H9 (cell line): ENCODE measurements around the gene SDR42E2. TPM values are rescaled to one million over a fixed set of nuclear protein-coding genes. Genes with fewer than 3 reads are reported as not detected.
A peak's percentile ranks its signal among the peaks of the same experiment; 100 is the strongest.

Source experiments
- DNase-seq: peaks from one replicate; pipeline ENCODE4 v3.0.0-alpha.2; 2017
- H2AFZ ChIP-seq: one replicate; pipeline ENCODE4 v1.6.1; 2013; ENCODE audit warnings: mild to moderate bottlenecking, low read length, control low read depth, moderate library complexity
- H2AK5ac ChIP-seq: 2 replicates; pipeline ENCODE4 v1.6.1; 2013; ENCODE audit warnings: low read length, control low read depth, mixed read lengths; ENCODE audit not compliant: insufficient read length
- H2BK120ac ChIP-seq: one replicate; pipeline ENCODE4 v1.6.1; 2013; ENCODE audit warnings: low read depth, mild to moderate bottlenecking, low read length, control low read depth, inconsistent platforms; ENCODE audit not compliant: poor library complexity, severe bottlenecking
- H2BK12ac ChIP-seq: 2 replicates; pipeline ENCODE4 v1.6.1; 2013; ENCODE audit warnings: low read length, control low read depth, mixed read lengths, low read depth; ENCODE audit not compliant: insufficient read length
- H2BK15ac ChIP-seq: 2 replicates; pipeline ENCODE4 v1.6.1; 2013; ENCODE audit warnings: low read depth, low read length, control low read depth
- H2BK20ac ChIP-seq: one replicate; pipeline ENCODE4 v1.6.1; 2013; ENCODE audit warnings: low read depth, mild to moderate bottlenecking, low read length, control low read depth, inconsistent platforms; ENCODE audit not compliant: poor library complexity, severe bottlenecking
- H2BK5ac ChIP-seq: 2 replicates; pipeline ENCODE4 v1.6.1; 2013; ENCODE audit warnings: low read length, control low read depth, mixed read lengths; ENCODE audit not compliant: insufficient read length
- H3K14ac ChIP-seq: 2 replicates; pipeline ENCODE4 v1.6.1; 2013; ENCODE audit warnings: low read length, control low read depth; ENCODE audit not compliant: insufficient read depth
- H3K18ac ChIP-seq: 2 replicates; pipeline ENCODE4 v1.6.1; 2013; ENCODE audit warnings: low read depth, mild to moderate bottlenecking, mixed read lengths, low read length, control low read depth; ENCODE audit not compliant: insufficient read length
- H3K23ac ChIP-seq: 2 replicates; pipeline ENCODE4 v1.6.1; 2013; ENCODE audit warnings: low read length, control low read depth, mixed read lengths, low read depth; ENCODE audit not compliant: insufficient read length
- H3K23me2 ChIP-seq: 2 replicates; pipeline ENCODE4 v1.6.1; 2013; ENCODE audit warnings: low read depth, mild to moderate bottlenecking, mixed read lengths, low read length, control low read depth; ENCODE audit not compliant: insufficient read length, poor library complexity, severe bottlenecking
- H3K27ac ChIP-seq: 2 replicates; pipeline ENCODE4 v1.5.1; 2013; ENCODE audit warnings: low read length, control low read depth, mixed read lengths, low read depth; ENCODE audit not compliant: insufficient read length
- H3K27me3 ChIP-seq: 2 replicates; pipeline ENCODE4 v1.6.1; 2013; ENCODE audit warnings: low read length, control low read depth, inconsistent platforms; ENCODE audit not compliant: insufficient read depth
- H3K4ac ChIP-seq: 2 replicates; pipeline ENCODE4 v1.6.1; 2013; ENCODE audit warnings: low read depth, mild to moderate bottlenecking, control low read depth, inconsistent platforms, low read length, moderate library complexity
- H3K4me1 ChIP-seq: 2 replicates; pipeline ENCODE4 v1.6.1; 2013; ENCODE audit warnings: low read length, control low read depth, inconsistent platforms; ENCODE audit not compliant: insufficient read depth
- H3K4me2 ChIP-seq: 2 replicates; pipeline ENCODE4 v1.6.1; 2013; ENCODE audit warnings: low read length, control low read depth, mixed read lengths; ENCODE audit not compliant: insufficient read length, insufficient read depth
- H3K56ac ChIP-seq: 2 replicates; pipeline ENCODE4 v1.6.1; 2013; ENCODE audit warnings: low read depth, mild to moderate bottlenecking, mixed read lengths, low read length, control low read depth; ENCODE audit not compliant: insufficient read length
- H3K79me1 ChIP-seq: 2 replicates; pipeline ENCODE4 v1.6.1; 2013; ENCODE audit warnings: low read depth, mild to moderate bottlenecking, moderate library complexity, low read length, control low read depth, inconsistent platforms; ENCODE audit not compliant: insufficient read depth, poor library complexity, severe bottlenecking
- H3K79me2 ChIP-seq: 2 replicates; pipeline ENCODE4 v1.6.1; 2013; ENCODE audit warnings: low read length, control low read depth, inconsistent platforms; ENCODE audit not compliant: insufficient read depth
- H3K9ac ChIP-seq: 2 replicates; pipeline ENCODE4 v1.6.1; 2013; ENCODE audit warnings: low read length, control low read depth, mixed read lengths; ENCODE audit not compliant: insufficient read length; ENCODE audit errors: extremely low read depth
- H3K9me3 ChIP-seq: one replicate; pipeline ENCODE4 v1.6.1; 2013; ENCODE audit warnings: low read depth, low read length, inconsistent platforms; ENCODE audit not compliant: control insufficient read depth
- H3T11ph ChIP-seq: one replicate; pipeline ENCODE4 v1.6.1; 2013; ENCODE audit warnings: mild to moderate bottlenecking, low read length, control low read depth, inconsistent platforms
- H4K20me1 ChIP-seq: one replicate; pipeline ENCODE4 v1.6.1; 2013; ENCODE audit not compliant: control insufficient read depth, insufficient read length, insufficient read depth
- H4K5ac ChIP-seq: 2 replicates; pipeline ENCODE4 v1.6.1; 2013; ENCODE audit warnings: low read depth, mild to moderate bottlenecking, mixed read lengths, low read length, control low read depth; ENCODE audit not compliant: insufficient read length
- H4K8ac ChIP-seq: replicated peaks from 2 replicates; pipeline ENCODE4 v1.6.1; 2013; ENCODE audit warnings: low read length, control low read depth, mixed read lengths, low read depth; ENCODE audit not compliant: insufficient read length
- H4K91ac ChIP-seq: 2 replicates; pipeline ENCODE4 v1.6.1; 2013; ENCODE audit warnings: low read depth, mild to moderate bottlenecking, moderate library complexity, mixed read lengths, low read length, control low read depth; ENCODE audit not compliant: insufficient read length
- H3K27ac Mint-ChIP-seq, 3 experiments: 2 replicates in 2 of 3; 3 replicates in 1 of 3; pipeline ENCODE4 v1.8.0; 2020 to 2021; ENCODE audit warnings: mixed read lengths in 3 of 3, mild to moderate bottlenecking in 1 of 3, moderate library complexity in 1 of 3
- H3K27me3 Mint-ChIP-seq: 2 replicates; pipeline ENCODE4 v1.8.0; 2021; ENCODE audit warnings: low read depth, mild to moderate bottlenecking, moderate library complexity, mixed read lengths
- H3K36me3 Mint-ChIP-seq, 3 experiments: 2 replicates in 2 of 3; 3 replicates in 1 of 3; pipeline ENCODE4 v1.8.0; 2020 to 2021; ENCODE audit warnings: low read depth in 3 of 3, mixed read lengths in 3 of 3; ENCODE audit not compliant: insufficient read depth in 1 of 3
- H3K4me1 Mint-ChIP-seq, 2 experiments: 2 replicates each; pipeline ENCODE4 v1.8.0; 2020; ENCODE audit warnings: mixed read lengths in 2 of 2
- H3K4me3 Mint-ChIP-seq, 2 experiments: 2 replicates in 1 of 2; 3 replicates in 1 of 2; pipeline ENCODE4 v1.8.0; 2020 to 2021; ENCODE audit warnings: mild to moderate bottlenecking in 2 of 2, mixed read lengths in 2 of 2, moderate library complexity in 1 of 2
- H3K9me3 Mint-ChIP-seq, 2 experiments: 2 replicates in 1 of 2; 3 replicates in 1 of 2; pipeline ENCODE4 v1.8.0; 2020; ENCODE audit warnings: mild to moderate bottlenecking in 2 of 2, mixed read lengths in 2 of 2, moderate library complexity in 1 of 2
- CTCF ChIP-seq: fragments of 200-600 bp; sonication (generic); conservative IDR thresholded peaks from 3 replicates; pipeline ENCODE4 v1.8.0; 2021; ENCODE audit warnings: antibody characterized with exemption, mild to moderate bottlenecking
- WGBS: extraction: QIAGEN DNeasy Blood & Tissue Kit; methylation state at CpG from one replicate; pipeline ENCODE4 v1.1.7; 2013; ENCODE audit warnings: missing lambda C conversion rate, low lambda C conversion rate, mixed read lengths; ENCODE audit not compliant: insufficient read length; ENCODE audit errors: extremely low coverage; 5-methylcytosine and 5-hydroxymethylcytosine counted together
- total RNA-seq: library from RNA; stranded (reverse); gene quantifications from 2 replicates; pipeline ENCODE4 v1.2.1, GENCODE V29; 2021

The SDR42E2 gene
- total RNA-seq, 1 experiment from 2014 or later, result 0.09 TPM

GRCh38 chr16:22181426-22181825 lies 19.1 kb downstream of the SDR42E2 start:
- peak overlapping the region in 1 of 3 experiments; percentile 39; a peak in 2 of 7 replicates for H3K27ac Mint-ChIP-seq
- H3K4me1 Mint-ChIP-seq, result peaks cover 6 to 7% of the 10 kb centered on the region in 2 experiments
- no peaks in the 10 kb centered on the region for H4K20me1 ChIP-seq
- H3K4me2 ChIP-seq, result no peak overlapping the region
- H3K14ac ChIP-seq, result no peak overlapping the region
- no CpG with 5 or more reads among the region's 11 CpGs for WGBS
- no peak overlapping the region for H2BK5ac ChIP-seq
- H2AK5ac ChIP-seq, result no peak overlapping the region
- no peaks in the 10 kb centered on the region for H3K9me3 ChIP-seq
- no peak for TF ChIP-seq CTCF
- H2BK12ac ChIP-seq, result no peak overlapping the region
- no peaks in the 10 kb centered on the region for H3K4me1 ChIP-seq
- H4K5ac ChIP-seq, result no peak overlapping the region
- DNase-seq, result no peak
- H3K9me3 Mint-ChIP-seq, result no peaks in the 10 kb centered on the region
- peaks cover 8% of the 10 kb centered on the region for H3K27me3 Mint-ChIP-seq
- H3K23me2 ChIP-seq, result no peaks in the 10 kb centered on the region
- no peak overlapping the region for H2AFZ ChIP-seq
- H3K56ac ChIP-seq, result no peak overlapping the region
- no peak overlapping the region for H3K4ac ChIP-seq
- no peaks in the 10 kb centered on the region for H3K79me1 ChIP-seq
- no peak overlapping the region for H2BK20ac ChIP-seq
- no peak overlapping the region for H4K8ac ChIP-seq
- H3K27ac ChIP-seq, result no peak overlapping the region
- no peaks in the 10 kb centered on the region for H3K27me3 ChIP-seq
- H4K91ac ChIP-seq, result no peak overlapping the region
- no peak overlapping the region for H3K18ac ChIP-seq
- H3T11ph ChIP-seq, result no peak overlapping the region
- no peaks in the 10 kb centered on the region for H3K79me2 ChIP-seq
- H3K23ac ChIP-seq, result no peak overlapping the region
- H3K9ac ChIP-seq, result no peak overlapping the region
- H3K36me3 Mint-ChIP-seq, result no peaks in the 10 kb centered on the region
- no peak overlapping the region; a peak in 1 of 5 replicates for H3K4me3 Mint-ChIP-seq
- H2BK120ac ChIP-seq, result no peak overlapping the region
- no peak overlapping the region for H2BK15ac ChIP-seq
